DOHH2 (cell line): Measurements from ENCODE around the gene RAB17.

Source experiments
- H3F3A ChIP-seq: fragments of 200-600 bp; sonication (generic), shearing (Covaris generic); 2 replicates; pipeline ENCODE4 v1.6.0; 2016; ENCODE audit warnings: antibody characterized with exemption, mild to moderate bottlenecking; ENCODE audit not compliant: control insufficient read depth, insufficient read depth
- H3K27ac ChIP-seq: fragments of 200-600 bp; sonication (generic); 2 replicates; pipeline ENCODE4 v1.5.1; 2014; ENCODE audit warnings: low read depth, mild to moderate bottlenecking, low read length, moderate library complexity
- H3K27me3 ChIP-seq: fragments of 200-600 bp; sonication (generic); 2 replicates; pipeline ENCODE4 v1.6.1; 2014; ENCODE audit warnings: mild to moderate bottlenecking, low read length, mixed read lengths; ENCODE audit not compliant: control insufficient read depth
- H3K36me3 ChIP-seq: fragments of 200-600 bp; sonication (generic); 2 replicates; pipeline ENCODE4 v1.6.1; 2014; ENCODE audit warnings: mild to moderate bottlenecking, low read length, moderate library complexity, mixed read lengths; ENCODE audit not compliant: control insufficient read depth
- H3K4me1 ChIP-seq: fragments of 200-600 bp; sonication (generic); 2 replicates; pipeline ENCODE4 v1.6.1; 2014; ENCODE audit warnings: mild to moderate bottlenecking, low read length, mixed read lengths; ENCODE audit not compliant: control insufficient read depth
- H3K4me2 ChIP-seq: fragments of 200-600 bp; sonication (generic); 2 replicates; pipeline ENCODE4 v1.6.0; 2014; ENCODE audit warnings: mild to moderate bottlenecking, low read length, moderate library complexity
- H3K4me3 ChIP-seq: fragments of 200-600 bp; sonication (generic); 2 replicates; pipeline ENCODE4 v1.5.1; 2014; ENCODE audit warnings: mild to moderate bottlenecking, low read length, mixed read lengths
- H3K79me2 ChIP-seq: fragments of 200-600 bp; sonication (generic); 2 replicates; pipeline ENCODE4 v1.6.1; 2014; ENCODE audit warnings: mild to moderate bottlenecking, low read length, mixed read lengths; ENCODE audit not compliant: control insufficient read depth
- H3K9me2 ChIP-seq: fragments of 200-600 bp; sonication (generic); replicated peaks from 2 replicates; pipeline ENCODE4 v1.6.1; 2014; ENCODE audit warnings: mild to moderate bottlenecking, low read length, mixed read lengths; ENCODE audit not compliant: control insufficient read depth
- H3K9me3 ChIP-seq: fragments of 200-600 bp; sonication (generic); 2 replicates; pipeline ENCODE4 v1.6.1; 2014; ENCODE audit warnings: antibody characterized with exemption, low read length, mixed read lengths; ENCODE audit not compliant: control insufficient read depth, insufficient read depth
- H4K20me1 ChIP-seq: fragments of 200-600 bp; sonication (generic); 2 replicates; pipeline ENCODE4 v1.6.0; 2014; ENCODE audit warnings: low read depth, mild to moderate bottlenecking, antibody characterized with exemption, low read length, moderate library complexity; ENCODE audit not compliant: control insufficient read depth, insufficient read depth
- EZH2phosphoT487 ChIP-seq: fragments of 200-600 bp; sonication (generic); IDR thresholded peaks from 2 replicates; pipeline ENCODE4 v1.6.1; 2017; ENCODE audit warnings: borderline replicate concordance, mild to moderate bottlenecking, antibody characterized with exemption, low read length, moderate library complexity, mixed read lengths
- TF ChIP-seq, protein P1 (sequence below): fragments of 200-600 bp; sonication (generic); IDR thresholded peaks from one replicate; pipeline ENCODE4 v1.5.1; 2014; ENCODE audit warnings: antibody characterized with exemption, mild to moderate bottlenecking, low read depth, low read length; ENCODE audit not compliant: poor library complexity, severe bottlenecking

The RAB17 gene

DNA sequence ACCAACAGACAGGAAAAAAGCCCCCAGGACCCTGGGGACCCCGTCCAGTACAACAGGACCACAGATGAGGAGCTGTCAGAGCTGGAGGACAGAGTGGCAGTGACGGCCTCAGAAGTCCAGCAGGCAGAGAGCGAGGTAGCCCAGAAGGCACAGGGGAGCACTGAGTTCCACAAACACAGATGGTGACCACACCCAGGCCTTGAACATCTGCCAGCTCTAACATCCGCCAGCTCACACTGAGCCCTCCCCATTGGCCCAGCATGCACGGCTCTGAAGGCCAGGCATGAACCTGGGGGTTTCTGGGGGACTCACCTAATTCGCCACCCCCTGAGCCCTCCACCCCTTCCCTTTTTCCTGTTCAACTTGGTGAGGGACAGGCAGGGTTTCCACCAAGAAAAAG, 49.7 kb downstream of the RAB17 start:
- no peaks in the 10 kb centered on the region for H3K27me3 ChIP-seq
- no peak overlapping the region for H3K4me3 ChIP-seq
- no peaks in the 10 kb centered on the region for H3K36me3 ChIP-seq
- H3K4me1 ChIP-seq = no peaks in the 10 kb centered on the region
- H3K9me3 ChIP-seq = no peaks in the 10 kb centered on the region
- H3F3A ChIP-seq = no peaks in the 10 kb centered on the region
- no peak overlapping the region for H3K27ac ChIP-seq
- TF ChIP-seq EZH2phosphoT487 = no peak
- TF ChIP-seq, protein P1, sequence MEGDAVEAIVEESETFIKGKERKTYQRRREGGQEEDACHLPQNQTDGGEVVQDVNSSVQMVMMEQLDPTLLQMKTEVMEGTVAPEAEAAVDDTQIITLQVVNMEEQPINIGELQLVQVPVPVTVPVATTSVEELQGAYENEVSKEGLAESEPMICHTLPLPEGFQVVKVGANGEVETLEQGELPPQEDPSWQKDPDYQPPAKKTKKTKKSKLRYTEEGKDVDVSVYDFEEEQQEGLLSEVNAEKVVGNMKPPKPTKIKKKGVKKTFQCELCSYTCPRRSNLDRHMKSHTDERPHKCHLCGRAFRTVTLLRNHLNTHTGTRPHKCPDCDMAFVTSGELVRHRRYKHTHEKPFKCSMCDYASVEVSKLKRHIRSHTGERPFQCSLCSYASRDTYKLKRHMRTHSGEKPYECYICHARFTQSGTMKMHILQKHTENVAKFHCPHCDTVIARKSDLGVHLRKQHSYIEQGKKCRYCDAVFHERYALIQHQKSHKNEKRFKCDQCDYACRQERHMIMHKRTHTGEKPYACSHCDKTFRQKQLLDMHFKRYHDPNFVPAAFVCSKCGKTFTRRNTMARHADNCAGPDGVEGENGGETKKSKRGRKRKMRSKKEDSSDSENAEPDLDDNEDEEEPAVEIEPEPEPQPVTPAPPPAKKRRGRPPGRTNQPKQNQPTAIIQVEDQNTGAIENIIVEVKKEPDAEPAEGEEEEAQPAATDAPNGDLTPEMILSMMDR = no peak
- no peak overlapping the region for H3K4me2 ChIP-seq
- no peaks in the 10 kb centered on the region for H4K20me1 ChIP-seq
- no peaks in the 10 kb centered on the region for H3K9me2 ChIP-seq
- no peaks in the 10 kb centered on the region for H3K79me2 ChIP-seq

DNA sequence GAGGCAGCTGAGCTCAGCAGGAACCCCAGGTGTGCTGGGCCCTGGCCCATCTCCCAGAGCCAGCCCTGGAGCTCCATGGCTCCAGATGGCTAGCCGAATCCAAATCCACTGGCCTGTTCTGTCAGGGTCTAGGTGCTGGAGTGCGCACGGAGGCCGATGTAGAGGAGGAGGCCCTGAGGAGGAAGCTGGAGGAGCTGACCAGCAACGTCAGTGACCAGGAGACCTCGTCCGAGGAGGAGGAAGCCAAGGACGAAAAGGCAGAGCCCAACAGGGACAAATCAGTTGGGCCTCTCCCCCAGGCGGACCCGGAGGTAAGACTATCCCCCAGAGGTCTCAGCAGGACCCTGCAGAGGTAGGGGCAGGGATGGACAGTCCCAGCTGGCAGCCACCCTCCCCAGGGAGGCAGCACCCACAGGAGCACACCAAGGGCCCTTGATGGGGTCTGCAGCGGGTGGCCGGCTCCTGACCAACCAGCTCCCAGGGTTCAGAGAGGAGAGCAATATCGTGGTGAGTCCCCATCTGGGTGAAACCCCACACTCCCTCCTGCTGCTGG, 50.2 kb downstream of the RAB17 start:
- Histone ChIP-seq H4K20me1 (no peaks in the 10 kb centered on the region), H3K9me2 (no peaks in the 10 kb centered on the region), H3K9me3 (no peaks in the 10 kb centered on the region), H3K4me1 (no peaks in the 10 kb centered on the region), H3K4me3 (no peak overlapping the region), H3K27ac (no peak overlapping the region), H3K27me3 (no peaks in the 10 kb centered on the region), H3K79me2 (no peaks in the 10 kb centered on the region), H3K36me3 (no peaks in the 10 kb centered on the region), H3F3A (no peaks in the 10 kb centered on the region), H3K4me2 (no peak overlapping the region)
- TF ChIP-seq, protein P1 = no peak
- TF ChIP-seq EZH2phosphoT487 = no peak

DNA sequence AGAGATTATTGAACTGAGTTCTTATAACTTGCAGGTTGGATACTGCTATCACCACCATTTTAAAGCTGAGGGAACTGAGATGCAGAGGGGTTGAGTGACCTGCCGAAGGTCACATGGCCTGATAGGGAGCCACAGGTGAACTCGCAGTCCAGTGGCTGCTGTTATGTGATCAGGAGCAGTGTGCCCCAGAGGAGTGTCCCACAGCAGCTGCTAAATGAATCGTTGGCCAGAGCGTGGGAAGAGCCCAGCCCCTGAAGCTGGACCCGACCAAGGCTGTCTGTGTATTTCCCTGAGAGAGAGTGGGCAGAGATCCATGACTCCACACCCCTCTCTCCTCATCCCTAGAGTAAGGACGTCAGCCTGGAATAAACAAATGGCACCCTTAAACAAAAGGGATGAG, 50.9 kb downstream of the RAB17 start:
- Histone ChIP-seq H3F3A (no peaks in the 10 kb centered on the region), H3K4me1 (no peaks in the 10 kb centered on the region), H3K9me2 (no peaks in the 10 kb centered on the region), H3K79me2 (no peaks in the 10 kb centered on the region), H3K27ac (no peak overlapping the region), H3K9me3 (no peaks in the 10 kb centered on the region), H3K27me3 (no peaks in the 10 kb centered on the region), H3K4me3 (no peak overlapping the region), H3K36me3 (no peaks in the 10 kb centered on the region), H3K4me2 (no peak overlapping the region), H4K20me1 (no peaks in the 10 kb centered on the region)
- TF ChIP-seq, protein P1 = no peak
- no peak for TF ChIP-seq EZH2phosphoT487

DNA sequence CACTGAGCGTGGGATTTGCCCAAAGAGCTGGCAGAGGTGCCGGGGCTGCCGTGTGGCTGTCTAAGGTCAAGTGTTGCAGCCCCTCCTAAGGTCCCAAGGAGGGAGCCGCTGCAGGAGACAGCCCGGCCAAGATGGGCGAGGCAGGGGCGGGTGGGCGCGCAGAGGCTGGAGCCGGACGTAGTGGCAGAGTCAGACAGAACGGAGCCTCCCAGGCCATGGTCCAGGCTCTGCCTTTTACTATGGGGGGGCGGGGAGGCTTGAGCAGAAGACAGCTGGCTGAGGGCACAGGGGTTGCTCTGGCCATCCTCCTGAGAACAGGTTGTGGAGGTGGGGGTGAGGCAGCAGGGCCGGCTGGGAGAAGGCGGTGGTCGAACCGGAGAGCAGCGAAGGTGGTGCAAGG, 51.6 kb downstream of the RAB17 start:
- no peak overlapping the region for H3K4me2 ChIP-seq
- no peaks in the 10 kb centered on the region for H3K9me3 ChIP-seq
- no peaks in the 10 kb centered on the region for H3K27me3 ChIP-seq
- TF ChIP-seq, protein P1 = no peak
- TF ChIP-seq EZH2phosphoT487 = no peak
- no peaks in the 10 kb centered on the region for H3F3A ChIP-seq
- no peaks in the 10 kb centered on the region for H3K36me3 ChIP-seq
- H3K79me2 ChIP-seq = no peaks in the 10 kb centered on the region
- no peaks in the 10 kb centered on the region for H3K9me2 ChIP-seq
- no peaks in the 10 kb centered on the region for H3K4me1 ChIP-seq
- no peak overlapping the region for H3K4me3 ChIP-seq
- H3K27ac ChIP-seq = no peak overlapping the region
- no peaks in the 10 kb centered on the region for H4K20me1 ChIP-seq
